ENCODE data around the gene SETBP1. TPM values are rescaled to one million over a fixed set of nuclear protein-coding genes. Genes with fewer than 3 reads are reported as not detected.
A peak's percentile ranks its signal among the peaks of the same experiment; 100 is the strongest.

The SETBP1 gene
- total and polyA plus RNA-seq, 2 donors from 2014 or later: 2.7 to 71.7 TPM

- Histone ChIP-seq H3K36me3 (ENCODE audit: control insufficient read depth in 2 of 3, insufficient read depth in 3 of 3, low read length in 3 of 3) (peaks cover 0 to 2% (median 0%) of the 10 kb centered on the region in 3 donors), H3K9me3 (ENCODE audit: control insufficient read depth in 2 of 3, insufficient read depth in 1 of 3, low read length in 3 of 3) (no peaks in the 10 kb centered on the region), H3K9ac (ENCODE audit: low read length in 3 of 3) (no peak overlapping the region), H3K4me1 (ENCODE audit: control insufficient read depth in 2 of 3, insufficient read depth in 2 of 3, low read depth in 1 of 3, low read length in 3 of 3) (peaks cover 2 to 75% (median 50%) of the 10 kb centered on the region in 3 donors), H3K27ac (ENCODE audit: low read depth in 2 of 2, low read length in 2 of 2) (peak overlapping the region; percentile 77 to 82), H3K4me3 (ENCODE audit: low read length in 3 of 3) (no peak overlapping the region), H3K27me3 (ENCODE audit: control insufficient read depth, insufficient read depth, low read length) (no peaks in the 10 kb centered on the region)
- no peak for DNase-seq
- intact Hi-C loops (cut with DNase I): no loop called here
- TF ChIP-seq CTCF (IDR thresholded peaks at IDR 0.05; ENCODE audit: borderline replicate concordance, extremely low read depth, insufficient read depth): no peak
- FAIRE-seq: no peak
Measured at GRCh38 chr18:44804033-44804432, 123.3 kb downstream of the SETBP1 start.

- DNase-seq: no peak
- Histone ChIP-seq H3K9ac (ENCODE audit: low read length in 3 of 3) (no peak overlapping the region), H3K4me3 (ENCODE audit: low read length in 3 of 3) (no peak overlapping the region), H3K27ac (ENCODE audit: low read depth in 2 of 2, low read length in 2 of 2) (peak overlapping the region; percentile 18 to 46), H3K4me1 (ENCODE audit: control insufficient read depth in 2 of 3, insufficient read depth in 2 of 3, low read depth in 1 of 3, low read length in 3 of 3) (peaks cover 0 to 70% (median 43%) of the 10 kb centered on the region in 3 donors), H3K9me3 (ENCODE audit: control insufficient read depth in 2 of 3, insufficient read depth in 1 of 3, low read length in 3 of 3) (no peaks in the 10 kb centered on the region), H3K36me3 (ENCODE audit: control insufficient read depth in 2 of 3, insufficient read depth in 3 of 3, low read length in 3 of 3) (peaks cover 0 to 2% (median 0%) of the 10 kb centered on the region in 3 donors), H3K27me3 (ENCODE audit: control insufficient read depth, insufficient read depth, low read length) (no peaks in the 10 kb centered on the region)
- FAIRE-seq: no peak
- no peak for TF ChIP-seq CTCF (IDR thresholded peaks at IDR 0.05; ENCODE audit: borderline replicate concordance, extremely low read depth, insufficient read depth)
- intact Hi-C loops (cut with DNase I): no loop called here
Measured at GRCh38 chr18:44805176-44805575, 124.5 kb downstream of the SETBP1 start.

- FAIRE-seq: no peak
Measured at GRCh38 chr18:44805643-44806042, 125.0 kb downstream of the SETBP1 start.

More at GRCh38 chr18:44805643-44806042, 125.0 kb downstream of the SETBP1 start:
- Histone ChIP-seq H3K9me3 (ENCODE audit: control insufficient read depth in 2 of 3, insufficient read depth in 1 of 3, low read length in 3 of 3) (no peaks in the 10 kb centered on the region), H3K9ac (ENCODE audit: low read length in 3 of 3) (no peak overlapping the region), H3K27ac (ENCODE audit: low read depth in 2 of 2, low read length in 2 of 2) (peak overlapping the region; percentile 18 to 29), H3K36me3 (ENCODE audit: control insufficient read depth in 2 of 3, insufficient read depth in 3 of 3, low read length in 3 of 3) (peaks cover 0 to 2% (median 0%) of the 10 kb centered on the region in 3 donors), H3K4me1 (ENCODE audit: control insufficient read depth in 2 of 3, insufficient read depth in 2 of 3, low read depth in 1 of 3, low read length in 3 of 3) (peaks cover 0 to 66% (median 43%) of the 10 kb centered on the region in 3 donors), H3K27me3 (ENCODE audit: control insufficient read depth, insufficient read depth, low read length) (no peaks in the 10 kb centered on the region), H3K4me3 (ENCODE audit: low read length in 3 of 3) (no peak overlapping the region)
- intact Hi-C loops (cut with DNase I): no loop called here
- DNase-seq: no peak
- TF ChIP-seq CTCF (IDR thresholded peaks at IDR 0.05; ENCODE audit: borderline replicate concordance, extremely low read depth, insufficient read depth): no peak

All from kidney (tissue), 14 donors.